ENCODE measurements around the gene PRKAB2. TPM values are rescaled to one million over a fixed set of nuclear protein-coding genes. Genes with fewer than 3 reads are reported as not detected.
A peak's percentile ranks its signal among the peaks of the same experiment; 100 is the strongest.

The PRKAB2 gene
- total and polyA plus RNA-seq, 2 of the 13 experiments (the other 11 are each of a cell fraction or from before 2014, with no cell fraction given): 44.0 to 118 TPM

- TF ChIP-seq ZNF576 (CRISPR knock-in tag; IDR thresholded peaks at IDR 0.05): no peak
- peak; percentile 96; the same call in 1 of the 2 replicates for TF ChIP-seq KAT7 (CRISPR knock-in tag; IDR thresholded peaks at IDR 0.05; ENCODE audit: borderline replicate concordance)
- TF ChIP-seq TBP (CRISPR knock-in tag; IDR thresholded peaks at IDR 0.05): no peak
- peak; percentile 50; the same call in 1 of the 2 replicates for TF ChIP-seq TFDP2 (CRISPR knock-in tag; IDR thresholded peaks at IDR 0.05)
- TF ChIP-seq FLYWCH1 (CRISPR knock-in tag; IDR thresholded peaks at IDR 0.05): peak; percentile 43; the same call in 1 of the 2 replicates
- no peak for TF ChIP-seq SOX6 (IDR thresholded peaks at IDR 0.05)
- peak; percentile 70 for TF ChIP-seq SOX6 (CRISPR knock-in tag; IDR thresholded peaks at IDR 0.05)
- peak; percentile 12; the same call in 1 of the 2 replicates for TF ChIP-seq ZNF879 (CRISPR knock-in tag; IDR thresholded peaks at IDR 0.05)
- TF ChIP-seq HBP1 (CRISPR knock-in tag; IDR thresholded peaks at IDR 0.05; ENCODE audit: low read depth): peak; percentile 51; the same call in 1 of the 2 replicates
- no peak for TF ChIP-seq ZFP62 (CRISPR knock-in tag; IDR thresholded peaks at IDR 0.05)
- TF ChIP-seq ZNF232 (CRISPR knock-in tag; IDR thresholded peaks at IDR 0.05; ENCODE audit: borderline replicate concordance): peak; percentile 68; the same call in 1 of the 2 replicates
- TF ChIP-seq ZNF691 (CRISPR knock-in tag; IDR thresholded peaks at IDR 0.05; ENCODE audit: borderline replicate concordance, low read depth): peak; percentile 49; the same call in 1 of the 2 replicates
- no peak for TF ChIP-seq HMGA1 (CRISPR knock-in tag; conservative IDR thresholded peaks at IDR 0.05)
- peak; percentile 17; the same call in 1 of the 2 replicates for TF ChIP-seq CREB1 (IDR thresholded peaks at IDR 0.05)
- no peak for TF ChIP-seq CREB1 (CRISPR knock-in tag; IDR thresholded peaks at IDR 0.05)
- peak; percentile 78; the same call in 1 of the 2 replicates for TF ChIP-seq KLF11 (CRISPR knock-in tag; IDR thresholded peaks at IDR 0.05)
- peak; percentile 77 for TF ChIP-seq GATAD1 (CRISPR knock-in tag; IDR thresholded peaks at IDR 0.05)
- TF ChIP-seq SIX1 (CRISPR knock-in tag; IDR thresholded peaks at IDR 0.05; ENCODE audit: borderline replicate concordance): 0 out of 2 replicates have a peak, but pooled peaks have one; percentile 52
- peak; percentile 88 for TF ChIP-seq ZNF746 (CRISPR knock-in tag; IDR thresholded peaks at IDR 0.05)
- TF ChIP-seq CENPX (CRISPR knock-in tag; IDR thresholded peaks at IDR 0.05): no peak
- no peak for TF ChIP-seq AGO1 (IDR thresholded peaks at IDR 0.05; ENCODE audit: low read depth, low read length, poor library complexity, severe bottlenecking)
- TF ChIP-seq PHF8 (CRISPR knock-in tag; IDR thresholded peaks at IDR 0.05): peak; percentile 60
- peak; percentile 65 for TF ChIP-seq PHF5A (CRISPR knock-in tag; IDR thresholded peaks at IDR 0.05; ENCODE audit: low read depth, unreplicated experiment)
- peak; percentile 41; the same call in 1 of the 2 replicates for TF ChIP-seq FOXO1 (CRISPR knock-in tag; IDR thresholded peaks at IDR 0.05)
- TF ChIP-seq HIC2 (CRISPR knock-in tag; IDR thresholded peaks at IDR 0.05; ENCODE audit: low read depth): peak; percentile 77; the same call in 1 of the 2 replicates
- no peak for TF ChIP-seq ZNF180 (CRISPR knock-in tag; IDR thresholded peaks at IDR 0.05; ENCODE audit: borderline replicate concordance, low read depth)
Observed at GRCh38 chr1:147172168-147173016, at the start of gene PRKAB2 (continued).
